Measurements from ENCODE around the gene HSDL1. TPM values are rescaled to one million over a fixed set of nuclear protein-coding genes. Genes with fewer than 3 reads are reported as not detected.

Gene HSDL1
- total and polyA plus RNA-seq, 2 of the 4 experiments (the other 2 are of a cell fraction): 11.6 to 18.3 TPM

DNA sequence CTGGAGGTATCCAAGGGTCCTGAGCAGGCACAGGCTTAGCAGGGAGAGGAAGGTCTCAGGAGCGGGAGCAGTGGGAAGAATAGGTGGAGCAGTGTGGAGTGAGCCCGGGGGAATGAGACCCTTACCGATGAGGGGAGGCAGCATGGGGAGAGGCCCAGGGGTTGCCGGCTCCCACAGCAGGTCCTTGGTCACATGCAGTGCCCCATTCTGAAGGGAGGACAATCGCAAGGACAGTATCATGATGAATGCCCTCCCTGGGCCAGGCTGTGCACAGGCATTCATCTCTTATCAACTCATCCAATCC is 38.5 kb upstream of the HSDL1 start:
- TF ChIP-seq SMC3 (IDR thresholded peaks at IDR 0.05; ENCODE audit: low read depth, low read length): no peak
- TF ChIP-seq MXI1 (IDR thresholded peaks at IDR 0.05; ENCODE audit: borderline replicate concordance, low read depth, low read length): no peak
- no peak for TF ChIP-seq CEBPB (IDR thresholded peaks at IDR 0.05; ENCODE audit: low read depth, low read length)
- TF ChIP-seq RCOR1 (IDR thresholded peaks at IDR 0.05; ENCODE audit: insufficient replicate concordance, low read length): no peak
- no peak for TF ChIP-seq NFE2L2 (IDR thresholded peaks at IDR 0.05; ENCODE audit: low read depth, low read length)
- TF ChIP-seq RAD21 (IDR thresholded peaks at IDR 0.05; ENCODE audit: low read length): no peak
- no peak for TF ChIP-seq POLR2A (IDR thresholded peaks at IDR 0.05; ENCODE audit: low read depth, low read length)
- TF ChIP-seq, protein P1, sequence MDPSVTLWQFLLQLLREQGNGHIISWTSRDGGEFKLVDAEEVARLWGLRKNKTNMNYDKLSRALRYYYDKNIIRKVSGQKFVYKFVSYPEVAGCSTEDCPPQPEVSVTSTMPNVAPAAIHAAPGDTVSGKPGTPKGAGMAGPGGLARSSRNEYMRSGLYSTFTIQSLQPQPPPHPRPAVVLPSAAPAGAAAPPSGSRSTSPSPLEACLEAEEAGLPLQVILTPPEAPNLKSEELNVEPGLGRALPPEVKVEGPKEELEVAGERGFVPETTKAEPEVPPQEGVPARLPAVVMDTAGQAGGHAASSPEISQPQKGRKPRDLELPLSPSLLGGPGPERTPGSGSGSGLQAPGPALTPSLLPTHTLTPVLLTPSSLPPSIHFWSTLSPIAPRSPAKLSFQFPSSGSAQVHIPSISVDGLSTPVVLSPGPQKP (IDR thresholded peaks at IDR 0.05; ENCODE audit: borderline replicate concordance, low read depth, low read length): no peak
- H3K79me1 ChIP-seq (ENCODE audit: low read depth in 1 of 2, low read length in 2 of 2): peaks cover 16 to 48% of the 10 kb centered on the region in 2 experiments
- no peak overlapping the region for H3K4ac ChIP-seq (ENCODE audit: low read depth, low read length)
- H3K27ac ChIP-seq (ENCODE audit: insufficient read depth, low read length): no peak overlapping the region
- H3K4me2 ChIP-seq (ENCODE audit: low read depth, low read length): no peak overlapping the region
- no peak overlapping the region for H3K14ac ChIP-seq (replicated peaks; ENCODE audit: low read depth, low read length)
- no TSS peak for BruUV-seq (replicated peaks)
- H4K8ac ChIP-seq (ENCODE audit: low read depth in 2 of 2, low read length in 2 of 2): no peak overlapping the region
- H3K36me3 ChIP-seq (ENCODE audit: control insufficient read depth, insufficient read depth, low read length): peaks cover 51% of the 10 kb centered on the region
- H4K20me1 ChIP-seq (ENCODE audit: insufficient read depth, low read length): peaks cover 9% of the 10 kb centered on the region; the same call in 1 of the 2 replicates
- no peaks in the 10 kb centered on the region for H3K9me3 ChIP-seq (ENCODE audit: control insufficient read depth, insufficient read depth, low read length)
- H2BK20ac ChIP-seq (ENCODE audit: low read depth, low read length): no peak overlapping the region
- intact Hi-C loops (cut with micrococcal nuclease): no loop called here
- dilution Hi-C loops (cut with HindIII; ENCODE audit: low sequenced_read_pairs, unreplicated experiment): no loop called here
- no peak overlapping the region for H3K23ac ChIP-seq (ENCODE audit: low read depth, low read length)
- no peak overlapping the region for H2BK5ac ChIP-seq (ENCODE audit: low read depth, low read length, poor library complexity, severe bottlenecking)
- ATAC-seq (ENCODE audit: low read depth): no peak
- H2AFZ ChIP-seq (replicated peaks; ENCODE audit: low read length, poor library complexity): no peak overlapping the region
- H3K18ac ChIP-seq (ENCODE audit: low read depth, low read length): no peak overlapping the region
- WGBS, 2 experiments (ENCODE audit: extremely low coverage in 2 of 2, insufficient read length in 1 of 2): 100% methylated on average over 1 of the region's 5 CpGs; no CpG with 5 or more reads in 1 of the 2 experiments
- peaks cover 6% of the 10 kb centered on the region; the same call in 1 of the 2 replicates for H3K9me1 ChIP-seq (ENCODE audit: insufficient read depth, low read length)
- H3K9ac ChIP-seq (ENCODE audit: low read depth, low read length): no peak overlapping the region
- in situ Hi-C loops (cut with MboI; ENCODE audit: low sequenced_read_pairs): no loop called here
- H2BK120ac ChIP-seq (ENCODE audit: low read depth, low read length): no peak overlapping the region
- no peak overlapping the region for H4K91ac ChIP-seq (ENCODE audit: insufficient read depth, low read depth, low read length)
- CTCF ChIA-PET: no interaction called here
- no peak for DNase-seq
- H4K5ac ChIP-seq (ENCODE audit: low read depth, low read length): no peak overlapping the region
- H3K4me3 ChIP-seq (ENCODE audit: insufficient read depth, low read depth, low read length): no peak overlapping the region
- no peaks in the 10 kb centered on the region for H3K27me3 ChIP-seq (ENCODE audit: control insufficient read depth, insufficient read depth, low read length)
- POLR2A ChIA-PET (ENCODE audit: unreplicated experiment): no interaction called here
- H3K4me1 ChIP-seq (ENCODE audit: control insufficient read depth, insufficient read depth, low read length): peaks cover 3% of the 10 kb centered on the region
- no peak overlapping the region for H2AK5ac ChIP-seq (ENCODE audit: low read depth, low read length)
- no peak overlapping the region for H2BK15ac ChIP-seq (ENCODE audit: low read depth, low read length)
- H3K56ac ChIP-seq (ENCODE audit: extremely low read depth, insufficient read depth, low read length): no peak overlapping the region
- H2AK9ac ChIP-seq (replicated peaks; ENCODE audit: low read depth, low read length, poor library complexity): no peak overlapping the region
